AG04449 (cell line): ENCODE data around the gene SLC35A5.
"Not testable (repeated sequence)": the region's sequence is repeated elsewhere in the genome, so short reads cannot be mapped to it uniquely, and the experiment has no call there.

Experiments used
- CTCF ChIA-PET: fragments of 350-600 bp; formaldehyde crosslinking; extraction: SDS; loops from one replicate; lab custom pipeline; 2021; ENCODE audit warnings: antibody characterized with exemption; lab: Yijun Ruan, JAX
- POLR2A ChIA-PET: fragments of 400-600, 350-600 bp; formaldehyde crosslinking; extraction: SDS; loops from one replicate; lab custom pipeline; 2020; ENCODE audit warnings: antibody characterized with exemption, inconsistent platforms; lab: Yijun Ruan, JAX
- DNase-seq: peaks from one replicate; pipeline ENCODE4 v3.0.0-alpha.2; 2010; ENCODE audit warnings: low read depth, low spot score
- H3K4me3 ChIP-seq: 2 replicates; pipeline ENCODE4 v1.5.1; 2011; ENCODE audit warnings: low read depth, mild to moderate bottlenecking, control low read depth, low read length
- CTCF ChIP-seq: IDR thresholded peaks from one replicate; pipeline ENCODE4 v1.5.1; 2011; ENCODE audit warnings: mild to moderate bottlenecking, moderate library complexity, low read length, control low read depth, inconsistent platforms; ENCODE audit not compliant: insufficient read depth; ENCODE audit errors: missing control alignments

SLC35A5 gene

GRCh38 chr3:112555535-112556170, 6.2 kb upstream of the SLC35A5 start:
- CTCF ChIA-PET = interaction anchor here (1.0 kb wide), 1 partner anchor 21 kb away, joined by 3 read pairs; no protein-coding TSS in a partner anchor

GRCh38 chr3:112557976-112558375, 3.9 kb upstream of the SLC35A5 start:
- no peak for DNase-seq
- H3K4me3 ChIP-seq = no peak overlapping the region
- ChIA-PET POLR2A (no interaction called here), CTCF (no interaction called here)
- no peak for TF ChIP-seq CTCF

More at GRCh38 chr3:112555535-112556170, 6.2 kb upstream of the SLC35A5 start:
- POLR2A ChIA-PET = no interaction called here
- DNase-seq = no peak
- no peak overlapping the region for H3K4me3 ChIP-seq
- no peak for TF ChIP-seq CTCF

- ChIA-PET CTCF (interaction anchor here (0.5 to 2.2 kb wide), 4 partner anchors 12 to 1204 kb away, joined by 3 to 6 read pairs (median 3); no protein-coding TSS in a partner anchor), POLR2A (no interaction called here)
- no peak for DNase-seq
- H3K4me3 ChIP-seq = peak overlapping the region; percentile 91
- TF ChIP-seq CTCF = no peak
These were observed 1.5 kb upstream of the SLC35A5 start for GRCh38 chr3:112560307-112560706.

- no peak for TF ChIP-seq CTCF
- CTCF ChIA-PET = interaction anchor here (0.5 to 2.2 kb wide), 5 partner anchors 13 to 1204 kb away, joined by 3 to 6 read pairs (median 3); no protein-coding TSS in a partner anchor
- peak overlapping the region; percentile 91 for H3K4me3 ChIP-seq
- peak; percentile 45 for DNase-seq
- POLR2A ChIA-PET = no interaction called here
These were observed 943 bp upstream of the SLC35A5 start for GRCh38 chr3:112560721-112561483.

GRCh38 chr3:112561484-112561733, 436 bp upstream of the SLC35A5 start:
- peak overlapping the region; percentile 91 for H3K4me3 ChIP-seq
- ChIA-PET POLR2A (interaction anchor here (0.7 to 1.1 kb wide), 2 partner anchors 120 to 253 kb away, joined by 3 read pairs; no protein-coding TSS in a partner anchor), CTCF (interaction anchor here (0.6 to 2.2 kb wide), 6 partner anchors 13 to 174 kb away, joined by 3 to 6 read pairs (median 4); no protein-coding TSS in a partner anchor)
- DNase-seq = no peak
- TF ChIP-seq CTCF = no peak

GRCh38 chr3:112564247-112564939, 2.5 kb downstream of the SLC35A5 start:
- DNase-seq, POLR2A ChIA-PET, H3K4me3 ChIP-seq: not testable (repeated sequence)
- CTCF ChIA-PET = interaction anchor here (1.5 kb wide), 1 partner anchor 13 kb away, joined by 3 read pairs; no protein-coding TSS in a partner anchor
